ENCODE results near the gene MARCKSL1. TPM values are rescaled to one million over a fixed set of nuclear protein-coding genes. Genes with fewer than 3 reads are reported as not detected.
A peak's percentile ranks its signal among the peaks of the same experiment; 100 is the strongest.

The MARCKSL1 gene
- total and polyA plus RNA-seq, 2 donors (not counting 1 experiment from before 2014, with no cell fraction given) = 73.2 to 106 TPM

DNA sequence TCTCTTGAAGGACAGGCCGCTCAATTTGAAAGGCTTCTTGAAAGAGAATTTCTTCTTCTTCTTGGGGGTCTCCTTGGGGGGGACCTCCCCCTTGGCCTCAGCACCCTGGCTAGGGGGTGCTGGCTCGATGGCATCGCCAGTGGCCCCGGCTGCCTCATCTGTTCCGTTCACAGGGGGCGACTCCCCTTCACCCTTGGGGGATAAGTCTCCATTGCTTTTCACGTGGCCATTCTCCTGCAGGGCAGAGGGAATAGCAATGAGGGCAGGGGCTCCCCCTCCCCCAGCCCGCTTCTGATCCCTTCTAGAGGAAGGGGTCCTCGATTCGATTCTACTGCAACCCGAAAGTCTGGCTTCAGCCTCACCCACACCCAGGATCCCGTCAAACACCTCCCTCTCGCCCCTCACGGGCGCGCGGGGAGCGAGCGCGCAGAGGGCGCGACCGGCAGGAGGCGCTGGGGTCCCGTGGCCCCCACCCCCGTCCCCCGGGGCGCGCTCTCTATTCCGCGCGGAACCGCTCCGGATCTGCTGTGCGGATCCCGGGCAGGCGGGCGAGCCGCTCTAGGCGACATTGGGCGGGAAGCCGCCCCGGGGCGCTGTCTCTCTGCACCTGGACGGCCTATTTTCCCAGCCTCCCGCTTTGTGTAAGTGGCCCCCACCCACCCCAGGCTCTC, 1.0 kb downstream of the MARCKSL1 start:
- peaks cover 40% of the 10 kb centered on the region for H4K20me1 ChIP-seq (ENCODE audit: control insufficient read depth, insufficient read depth, low read length, poor library complexity, severe bottlenecking)
- H3K9me3 ChIP-seq (ENCODE audit: control extremely low read depth in 1 of 3, control insufficient read depth in 2 of 3, insufficient read depth in 1 of 3, low read length in 2 of 3) = no peaks in the 10 kb centered on the region
- Mint-ChIP-seq H3K27me3 (no peaks in the 10 kb centered on the region), H3K4me1 (peaks cover 58% of the 10 kb centered on the region), H3K4me3 (peak overlapping the region; percentile 93), H3K9me3 (ENCODE audit: insufficient read depth) (no peaks in the 10 kb centered on the region), H3K27ac (peak overlapping the region; percentile 91)
- ChIA-PET CTCF (interaction anchor here (0.5 to 6.2 kb wide), 17 partner anchors 11 to 434 kb away, joined by 3 to 71 read pairs (median 8); partner anchors contain the start of genes BSDC1 and IQCC), POLR2A (interaction anchor here (0.7 to 3.9 kb wide), 15 partner anchors 14 to 690 kb away, joined by 3 to 53 read pairs (median 9); partner anchors contain the start of genes BSDC1, CCDC28B, EIF3I and FAM167B)
- TF ChIP-seq, protein P1, sequence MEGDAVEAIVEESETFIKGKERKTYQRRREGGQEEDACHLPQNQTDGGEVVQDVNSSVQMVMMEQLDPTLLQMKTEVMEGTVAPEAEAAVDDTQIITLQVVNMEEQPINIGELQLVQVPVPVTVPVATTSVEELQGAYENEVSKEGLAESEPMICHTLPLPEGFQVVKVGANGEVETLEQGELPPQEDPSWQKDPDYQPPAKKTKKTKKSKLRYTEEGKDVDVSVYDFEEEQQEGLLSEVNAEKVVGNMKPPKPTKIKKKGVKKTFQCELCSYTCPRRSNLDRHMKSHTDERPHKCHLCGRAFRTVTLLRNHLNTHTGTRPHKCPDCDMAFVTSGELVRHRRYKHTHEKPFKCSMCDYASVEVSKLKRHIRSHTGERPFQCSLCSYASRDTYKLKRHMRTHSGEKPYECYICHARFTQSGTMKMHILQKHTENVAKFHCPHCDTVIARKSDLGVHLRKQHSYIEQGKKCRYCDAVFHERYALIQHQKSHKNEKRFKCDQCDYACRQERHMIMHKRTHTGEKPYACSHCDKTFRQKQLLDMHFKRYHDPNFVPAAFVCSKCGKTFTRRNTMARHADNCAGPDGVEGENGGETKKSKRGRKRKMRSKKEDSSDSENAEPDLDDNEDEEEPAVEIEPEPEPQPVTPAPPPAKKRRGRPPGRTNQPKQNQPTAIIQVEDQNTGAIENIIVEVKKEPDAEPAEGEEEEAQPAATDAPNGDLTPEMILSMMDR (IDR thresholded peaks at IDR 0.05) = peak; percentile 90
- TF ChIP-seq EZH2 (IDR thresholded peaks at IDR 0.05; ENCODE audit: borderline replicate concordance, insufficient read depth, low read depth, low read length, poor library complexity, severe bottlenecking) = no peak
- peaks cover 55 to 57% of the 10 kb centered on the region in 2 donors for H3K4me1 ChIP-seq (ENCODE audit: control insufficient read depth in 2 of 2, insufficient read depth in 2 of 2, low read length in 2 of 2)
- H3K36me3 ChIP-seq (replicated peaks in 1 of 2; ENCODE audit: control extremely low read depth in 1 of 2, control insufficient read depth in 1 of 2, extremely low read depth in 1 of 2, insufficient read depth in 2 of 2, low read length in 1 of 2) = peaks cover 1 to 39% of the 10 kb centered on the region in 2 experiments
- 5% methylated on average over 44 of the region's 46 CpGs for WGBS (ENCODE audit: insufficient coverage)
- DNase-seq = peak; percentile 87
- ATAC-seq (ENCODE audit: low read depth) = peak; percentile 32
- intact Hi-C loops (cut with micrococcal nuclease) = loop anchor here (2.0 to 5.0 kb wide), 4 partner anchors 18 to 120 kb away; no protein-coding TSS in a partner anchor
- H3K4me2 ChIP-seq (replicated peaks; ENCODE audit: low read depth, low read length, poor library complexity, severe bottlenecking) = peak overlapping the region; percentile 89
- peak overlapping the region; percentile 5 to 78 (median 70) for H3K4me3 ChIP-seq (ENCODE audit: control extremely low read depth in 1 of 5, extremely low read depth in 1 of 5, insufficient read depth in 1 of 5, low read depth in 2 of 5, low read length in 4 of 5)
- peak overlapping the region; percentile 34 to 61 for H3K27ac ChIP-seq (ENCODE audit: low read length in 2 of 2)
- H3K9ac ChIP-seq (ENCODE audit: low read length) = peak overlapping the region; percentile 75
- peak overlapping the region; percentile 31 for H2AFZ ChIP-seq (ENCODE audit: insufficient read depth, low read depth, low read length, poor library complexity, severe bottlenecking)
- no peaks in the 10 kb centered on the region for H3K27me3 ChIP-seq (replicated peaks in 1 of 4; ENCODE audit: control extremely low read depth in 1 of 4, control insufficient read depth in 3 of 4, insufficient read depth in 4 of 4, low read length in 3 of 4)
- peaks cover 15% of the 10 kb centered on the region for H3K79me2 ChIP-seq (ENCODE audit: control insufficient read depth, insufficient read depth, low read length)

Data from B cell (primary cell).